Right lobe of liver (tissue), 6 donors: Measurements from ENCODE around the gene NEDD4L. TPM values are rescaled to one million over a fixed set of nuclear protein-coding genes. Genes with fewer than 3 reads are reported as not detected.
A peak's percentile ranks its signal among the peaks of the same experiment; 100 is the strongest.

Source experiments
- ATAC-seq, 4 donors: fragments of 200-7000 bp; cut with Tn5 transposase; one replicate each; pipeline ENCODE4 v1.9.1; 2020; ENCODE audit warnings: mild to moderate bottlenecking in 4 of 4, moderate library complexity in 4 of 4
- DNase-seq, 3 donors: peaks; one replicate each; pipeline ENCODE4 v3.0.0-alpha.2; 2020
- H3K27ac ChIP-seq, 3 donors: fragments of 200-600 bp; one replicate each; pipeline ENCODE4 v1.8.0; 2022
- H3K27me3 ChIP-seq, 2 donors: fragments of 200-600 bp; one replicate each; pipeline ENCODE4 v1.8.0; 2022
- H3K36me3 ChIP-seq, 4 donors: fragments of 200-600 bp; sonication (generic) in 1 of 4; one replicate each; pipeline versions ENCODE4 v1.5.1 to v1.8.0; 2017 to 2022; ENCODE audit warnings: control low read depth in 1 of 4
- H3K4me1 ChIP-seq, 4 donors: fragments of 200-600 bp; sonication (generic) in 1 of 4; one replicate each; pipeline versions ENCODE4 v1.5.1 to v1.8.0; 2017 to 2022; ENCODE audit warnings: control low read depth in 1 of 4
- H3K4me3 ChIP-seq, 3 donors: fragments of 200-600 bp; one replicate each; pipeline ENCODE4 v1.8.0; 2022
- H3K9me3 ChIP-seq, 4 donors: fragments of 200-600 bp; sonication (generic) in 1 of 4; one replicate each; pipeline versions ENCODE4 v1.5.1 to v1.8.0; 2017 to 2022; ENCODE audit warnings: control low read depth in 1 of 4
- CTCF ChIP-seq, 4 donors: fragments of 200-600 bp in 3 of 4; fragments of 450-650 bp in 1 of 4; IDR thresholded peaks; one replicate each; pipeline versions ENCODE4 v1.5.1 to v1.8.0; 2016 to 2022; ENCODE audit warnings: antibody characterized with exemption in 4 of 4, mild to moderate bottlenecking in 2 of 4
- POLR2A ChIP-seq: fragments of 450-650 bp; IDR thresholded peaks from one replicate; pipeline ENCODE4 v1.6.1; 2017; ENCODE audit warnings: antibody characterized with exemption, mild to moderate bottlenecking
- WGBS: methylation state at CpG from one replicate; pipeline ENCODE4 v1.1.6; 2018; ENCODE audit warnings: low coverage, low lambda C conversion rate; ENCODE audit not compliant: insufficient coverage; ENCODE audit errors: missing lambda C conversion rate; 5-methylcytosine and 5-hydroxymethylcytosine counted together
- intact Hi-C, 2 donors: fragments of 100-400 bp; cut with DNase I; formaldehyde crosslinking; loops; one replicate each; pipeline versions ENCODE4 v1.11.2 to v1.14.1; 2022
- total RNA-seq, 6 experiments: library from RNA; depleted of rRNA in 2 of 6; stranded (reverse); fragments of >200 nt in 2 of 6; fragmentation: NEBNext Ultra II Directional in 3 of 6; extraction: Animal tissue kit (Norgen Biotek cat#: 25700) in 3 of 6; gene quantifications; one replicate each; pipeline versions ENCODE4 v1.1.0 to v1.2.4, GENCODE V29; 2016 to 2023
- donor health status: DM: no; HTN: yes; CAD: no.
- donor health status: DM: no; HTN: no; CAD: no.
- donor health status: DM: no; HTN: no; CAD: no.
- donor health status: DM: no; HTN: yes; CAD: no.
- donor health status: DM: no; HTN: yes; CAD: no.

Gene NEDD4L
- total RNA-seq, 6 experiments from 2014 or later, result 21.5 to 41.0 (median 33.2) TPM

- H3K4me1 ChIP-seq, result peaks cover 0 to 46% (median 15%) of the 10 kb centered on the region in 4 donors
- H3K27me3 ChIP-seq, result no peaks in the 10 kb centered on the region
- WGBS, result 88% methylated on average over 7 of the region's 7 CpGs
- no peak overlapping the region for H3K27ac ChIP-seq
- H3K36me3 ChIP-seq, result no peaks in the 10 kb centered on the region
- ATAC-seq (no peak), DNase-seq (no peak)
- no peak for TF ChIP-seq POLR2A
- no peak for TF ChIP-seq CTCF (IDR thresholded peaks at IDR 0.05)
- no peak overlapping the region for H3K4me3 ChIP-seq
- H3K9me3 ChIP-seq, result no peaks in the 10 kb centered on the region
- intact Hi-C loops, result no loop called here
Observed at GRCh38 chr18:58093311-58093803, 49.3 kb downstream of the NEDD4L start.

- intact Hi-C loops, result no loop called here
- Histone ChIP-seq H3K27me3 (no peaks in the 10 kb centered on the region), H3K4me1 (peaks cover 0 to 37% (median 14%) of the 10 kb centered on the region in 4 donors), H3K36me3 (no peaks in the 10 kb centered on the region), H3K9me3 (no peaks in the 10 kb centered on the region), H3K27ac (peak overlapping the region in 2 of 3 donors; percentile 58 to 65), H3K4me3 (no peak overlapping the region)
- ATAC-seq (no peak), DNase-seq (no peak)
- 77% methylated on average over 6 of the region's 8 CpGs for WGBS
- TF ChIP-seq CTCF (IDR thresholded peaks at IDR 0.05) (no peak), POLR2A (no peak)
Observed at GRCh38 chr18:58095222-58095621, 51.2 kb downstream of the NEDD4L start.

GRCh38 chr18:58095655-58096054 lies 51.6 kb downstream of the NEDD4L start:
- Histone ChIP-seq H3K4me1 (peaks cover 0 to 37% (median 14%) of the 10 kb centered on the region in 4 donors), H3K27me3 (no peaks in the 10 kb centered on the region), H3K9me3 (no peaks in the 10 kb centered on the region), H3K27ac (peak overlapping the region in 2 of 3 donors; percentile 58 to 65), H3K4me3 (no peak overlapping the region), H3K36me3 (no peaks in the 10 kb centered on the region)
- TF ChIP-seq CTCF (IDR thresholded peaks at IDR 0.05) (no peak), POLR2A (no peak)
- intact Hi-C loops, result no loop called here
- 18% methylated on average over 2 of the region's 2 CpGs for WGBS
- ATAC-seq, result peak in 1 of 4 donors; percentile 26
- DNase-seq, result no peak

GRCh38 chr18:58096658-58097057 lies 52.6 kb downstream of the NEDD4L start:
- Histone ChIP-seq H3K4me1 (peaks cover 0 to 34% (median 14%) of the 10 kb centered on the region in 4 donors), H3K36me3 (no peaks in the 10 kb centered on the region), H3K27ac (peak overlapping the region; percentile 25 to 65 (median 58)), H3K9me3 (no peaks in the 10 kb centered on the region), H3K4me3 (no peak overlapping the region), H3K27me3 (no peaks in the 10 kb centered on the region)
- TF ChIP-seq POLR2A (no peak), CTCF (IDR thresholded peaks at IDR 0.05) (no peak)
- 43% methylated on average over 1 of the region's 1 CpG for whole genome bisulfite sequencing
- intact Hi-C loops, result no loop called here
- DNase-seq (no peak), ATAC-seq (peak in 1 of 4 donors; percentile 8)
